COR-L47 (cell line): ENCODE results near the gene NR1I2.

Experiments
- DNase-seq: peaks from one replicate; lab custom pipeline; 2025; lab: John Stamatoyannopoulos, UW

NR1I2 gene

DNA sequence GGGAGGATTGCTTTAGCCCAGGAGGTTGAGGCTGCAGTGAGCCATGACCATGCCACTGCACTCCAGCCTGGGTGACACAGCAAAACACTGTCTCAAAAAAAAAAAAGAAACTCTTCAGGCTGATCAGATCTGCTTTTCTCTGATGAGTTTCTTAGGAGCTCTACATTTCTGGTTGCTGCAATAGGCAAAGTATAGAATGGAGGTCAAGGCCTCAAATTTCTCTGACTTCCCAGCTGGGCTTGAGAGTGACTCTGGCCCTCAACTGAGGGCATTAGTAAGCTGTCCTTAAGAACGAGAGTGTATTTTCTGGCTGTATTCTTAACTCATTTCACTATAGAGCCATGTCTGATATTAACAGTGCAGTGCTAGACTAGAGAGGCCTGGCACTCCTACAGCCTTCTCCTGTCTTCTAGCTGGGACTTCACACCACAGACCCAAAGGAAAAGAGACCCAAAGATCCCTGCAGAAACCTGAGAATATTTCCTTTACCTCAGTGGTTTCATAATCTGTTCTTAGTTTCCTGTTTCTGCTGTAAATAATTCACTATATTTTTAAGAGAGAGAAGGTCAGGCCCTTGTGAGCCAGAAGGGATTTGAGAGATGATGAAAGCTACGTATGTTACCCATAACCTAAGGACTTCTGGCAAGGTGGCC lies 2.0 kb upstream of the NR1I2 start:
- DNase-seq, result no peak

DNA sequence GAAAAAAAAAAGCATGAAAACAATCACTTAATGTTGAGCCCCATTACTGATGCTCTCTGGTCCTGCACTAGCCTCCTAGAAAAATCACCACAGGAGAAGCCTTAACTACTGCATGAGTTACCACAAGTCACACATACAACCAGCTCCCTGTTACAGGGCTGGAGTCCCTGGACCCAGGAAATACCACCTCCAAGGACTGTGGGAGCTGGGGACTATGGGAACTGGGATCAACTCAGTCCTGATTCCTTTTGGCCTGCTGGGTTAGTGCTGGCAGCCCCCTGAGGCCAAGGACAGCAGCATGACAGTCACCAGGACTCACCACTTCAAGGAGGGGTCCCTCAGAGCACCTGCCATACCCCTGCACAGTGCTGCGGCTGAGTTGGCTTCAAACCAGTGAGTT lies 559 bp downstream of the NR1I2 start:
- no peak for DNase-seq

DNA sequence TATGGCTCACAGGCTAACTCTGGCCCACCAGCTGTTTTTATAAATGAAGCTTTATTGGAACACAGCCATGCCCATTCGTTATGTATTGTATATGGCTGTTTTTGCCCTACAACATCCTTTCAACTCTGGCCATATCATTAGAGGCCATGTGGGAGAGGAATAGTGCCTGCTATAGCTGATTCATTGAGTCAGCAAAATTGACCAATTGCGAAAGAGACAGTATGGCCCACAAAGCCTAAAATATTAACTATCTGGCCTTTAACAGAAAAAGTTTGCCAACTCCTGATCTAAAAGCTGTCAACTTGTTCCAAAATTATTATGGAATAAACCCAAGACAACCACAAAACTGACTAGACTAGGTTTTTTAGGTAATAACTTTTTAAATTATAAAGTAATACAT lies 1.4 kb downstream of the NR1I2 start:
- no peak for DNase-seq

DNA sequence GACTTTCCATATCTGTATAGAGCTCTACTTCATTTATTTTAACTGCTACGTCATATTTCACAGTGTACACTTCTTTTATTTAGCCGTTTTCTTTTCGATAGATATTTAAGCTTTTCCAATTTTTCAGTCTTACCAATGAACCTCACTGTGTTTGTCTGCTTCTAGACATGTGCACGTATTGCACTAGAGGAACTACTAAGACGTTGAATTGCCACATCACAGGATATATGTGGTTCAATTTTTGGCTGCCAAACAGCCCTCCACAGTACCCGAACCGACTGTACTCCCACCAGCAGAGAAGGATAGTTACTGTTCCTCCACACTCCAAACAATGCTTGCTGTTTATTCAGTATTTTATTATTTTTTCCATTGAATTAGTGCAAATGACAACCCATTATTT lies 2.0 kb downstream of the NR1I2 start:
- DNase-seq, result no peak

DNA sequence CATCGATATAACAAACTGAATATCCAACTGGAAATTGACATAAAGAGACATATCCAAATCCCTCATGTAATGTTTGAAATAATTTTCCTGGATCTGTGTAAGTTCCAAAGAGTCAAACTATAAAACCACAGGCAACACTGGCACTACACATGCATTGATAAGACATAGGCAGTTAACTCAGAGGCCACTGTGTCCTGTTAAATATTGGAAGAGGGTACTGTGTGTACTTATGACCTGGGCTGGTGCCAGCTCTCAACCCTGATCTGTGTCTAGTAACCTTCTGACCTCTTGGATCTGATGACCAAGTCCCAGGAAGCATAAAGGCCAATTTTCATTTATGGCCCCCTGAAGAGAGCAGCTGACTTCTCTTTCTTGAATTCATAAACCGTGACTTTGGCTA lies 4.5 kb downstream of the NR1I2 start:
- no peak for DNase-seq

DNA sequence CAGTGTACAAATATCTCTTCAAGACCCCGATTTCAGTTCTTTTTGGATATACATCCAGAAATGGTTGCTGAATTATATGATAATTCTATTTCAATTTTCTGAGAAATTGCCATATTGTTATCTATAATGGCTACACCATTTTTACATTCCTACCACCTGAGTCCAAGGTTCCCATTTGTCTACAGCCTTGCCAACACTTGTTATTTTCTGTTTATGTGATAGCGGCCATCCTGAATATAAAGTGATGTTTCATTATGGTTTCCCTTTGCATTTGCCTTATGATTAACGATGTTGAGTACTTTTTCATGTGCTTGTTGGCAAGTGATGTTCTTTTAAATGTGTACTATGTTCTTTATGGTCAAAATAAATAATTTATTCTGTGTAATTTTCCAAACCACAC lies 8.5 kb downstream of the NR1I2 start:
- DNase-seq, result no peak

DNA sequence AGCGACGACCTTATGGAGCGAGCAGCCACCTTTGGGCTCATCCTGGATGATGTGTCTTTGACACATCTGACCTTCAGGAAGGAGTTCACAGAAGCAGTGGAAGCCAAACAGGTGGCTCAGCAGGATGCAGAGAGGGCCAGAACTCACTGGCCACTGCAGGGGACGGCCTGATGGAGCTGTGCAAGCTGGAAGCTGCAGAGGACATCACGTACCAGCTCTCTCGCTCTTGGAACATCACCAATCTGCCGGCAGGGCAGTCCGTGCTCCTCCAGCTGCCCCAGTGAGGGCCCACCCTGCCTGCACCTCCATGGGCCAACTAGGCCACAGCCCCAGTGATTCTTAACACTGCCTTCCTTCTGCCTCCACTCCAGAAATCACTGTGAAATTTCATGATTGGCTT lies 10.4 kb downstream of the NR1I2 start:
- DNase-seq, result no peak

DNA sequence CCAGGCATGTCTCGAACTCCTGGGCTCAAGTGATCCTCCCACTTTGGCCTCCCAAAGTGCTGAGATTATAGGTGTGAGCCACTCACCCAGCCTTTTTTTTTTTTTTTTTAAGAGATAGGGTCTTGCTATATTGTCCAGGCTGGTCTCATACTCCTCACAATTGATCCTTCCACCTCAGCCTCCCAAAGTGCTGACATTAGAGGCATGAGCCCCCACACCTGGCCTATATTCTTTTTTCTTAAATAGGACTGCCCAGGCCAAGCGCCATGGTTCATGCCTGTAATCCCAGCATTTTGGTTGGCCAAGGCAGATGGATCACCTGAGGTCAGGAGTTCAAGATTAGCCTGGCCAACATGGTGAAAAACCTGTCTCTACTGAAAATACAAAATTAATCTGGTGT lies 12.5 kb downstream of the NR1I2 start:
- DNase-seq, result no peak

DNA sequence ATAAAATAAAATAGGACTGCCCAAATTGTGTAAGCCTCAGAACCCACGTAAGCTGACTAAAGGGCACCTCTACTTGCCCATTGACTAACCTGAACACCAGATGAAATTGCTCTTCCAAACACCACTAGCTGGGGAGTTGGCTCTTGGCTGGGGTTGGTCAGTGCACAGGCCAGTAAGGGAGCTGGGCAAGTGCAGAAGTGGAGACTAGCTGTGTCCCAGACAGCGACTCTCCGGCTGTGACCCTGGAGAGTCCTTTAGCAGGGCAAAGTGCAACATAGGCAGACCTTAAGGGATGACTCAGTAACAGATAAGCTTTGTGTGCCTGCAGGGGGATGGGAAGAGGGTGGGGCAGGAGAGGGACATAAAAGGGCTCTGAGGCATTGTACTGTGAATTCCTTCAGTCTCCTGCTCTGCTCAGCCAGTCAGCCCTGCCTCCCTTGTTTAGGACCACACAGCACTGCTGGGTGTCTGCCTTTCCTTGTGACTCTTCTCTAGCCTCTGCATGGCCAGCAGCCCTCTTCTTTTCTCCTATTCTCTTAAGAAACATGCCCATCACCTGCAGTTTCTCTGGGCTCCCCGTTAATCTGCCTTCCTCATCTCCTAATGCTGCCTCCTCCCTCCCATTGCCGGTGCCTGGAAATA lies 13.2 kb downstream of the NR1I2 start:
- DNase-seq, result no peak

DNA sequence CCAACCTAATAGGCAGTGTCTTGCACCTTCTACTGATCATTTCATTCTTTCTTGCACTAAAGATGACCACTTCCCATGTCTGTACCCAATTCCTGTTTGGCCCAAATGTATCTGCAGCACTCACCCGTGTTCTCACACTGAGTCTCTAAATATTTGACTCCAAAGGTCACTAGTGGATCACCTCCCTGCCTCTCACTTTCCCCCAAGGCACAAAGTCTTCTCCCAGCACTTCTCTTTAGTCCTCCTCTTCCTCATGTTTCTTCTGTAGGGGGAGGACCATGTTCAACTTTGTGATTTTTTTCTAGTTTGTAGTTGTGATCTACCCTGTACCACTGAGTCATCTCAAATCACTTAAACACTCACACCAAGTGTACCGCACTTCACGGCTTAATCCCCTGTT lies 13.9 kb downstream of the NR1I2 start:
- DNase-seq, result no peak

DNA sequence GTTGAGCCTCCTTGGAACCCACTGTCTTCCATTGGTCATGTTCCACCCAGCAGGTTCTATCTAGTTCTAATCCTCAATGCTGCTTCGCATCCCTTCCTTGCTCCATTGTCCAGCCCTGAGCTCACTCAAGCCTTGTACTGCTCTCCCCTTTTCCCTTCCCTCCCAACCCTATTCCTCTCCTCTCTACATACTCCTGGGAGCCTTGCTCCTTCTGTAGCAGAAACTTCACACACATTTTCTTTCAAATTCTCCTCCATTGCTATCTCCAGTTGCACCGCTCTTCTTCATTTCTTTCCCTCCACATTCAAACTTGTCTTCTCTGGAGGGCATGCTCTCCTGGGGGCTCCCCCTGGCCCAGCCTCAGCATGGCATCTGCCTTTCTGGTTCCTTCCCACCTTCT lies 14.5 kb downstream of the NR1I2 start:
- no peak for DNase-seq

DNA sequence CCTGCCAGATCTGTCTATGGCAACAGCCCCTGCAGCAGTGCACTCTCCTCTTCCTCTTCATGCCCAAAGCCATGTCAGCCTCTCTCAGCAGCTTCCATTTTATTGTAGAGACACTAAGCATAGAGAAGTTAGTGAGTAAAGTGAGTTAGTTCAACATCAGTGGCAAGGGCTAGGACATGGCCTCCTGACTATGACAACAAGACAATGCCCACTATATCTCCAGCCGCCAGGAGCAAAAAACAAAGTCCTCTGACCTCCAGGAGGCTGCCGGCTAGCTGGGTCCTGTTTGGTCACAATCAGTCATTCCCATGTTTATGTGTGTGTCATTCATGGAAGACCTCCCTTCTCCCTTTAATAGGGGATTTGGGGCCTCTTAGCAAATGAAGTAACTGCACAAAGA lies 14.9 kb downstream of the NR1I2 start:
- no peak for DNase-seq

DNA sequence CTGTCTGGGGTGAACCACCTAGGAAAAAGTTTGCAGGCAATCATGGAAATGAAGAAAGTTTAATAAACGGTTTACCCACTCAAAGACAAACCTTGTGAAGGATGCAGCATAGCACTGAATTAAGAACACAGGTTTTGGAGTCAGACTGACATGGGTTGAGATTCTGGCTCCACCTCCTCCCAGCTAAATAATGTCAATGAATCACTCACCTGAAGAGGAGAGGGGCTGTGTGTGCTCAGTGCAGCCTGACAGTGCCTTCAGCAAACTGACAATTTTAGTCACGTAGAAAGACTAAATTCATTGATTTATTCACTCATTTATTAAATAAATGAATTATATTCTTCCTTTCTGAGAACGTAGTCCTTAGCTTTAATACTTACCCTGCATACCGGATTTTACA lies 18.9 kb downstream of the NR1I2 start:
- no peak for DNase-seq

DNA sequence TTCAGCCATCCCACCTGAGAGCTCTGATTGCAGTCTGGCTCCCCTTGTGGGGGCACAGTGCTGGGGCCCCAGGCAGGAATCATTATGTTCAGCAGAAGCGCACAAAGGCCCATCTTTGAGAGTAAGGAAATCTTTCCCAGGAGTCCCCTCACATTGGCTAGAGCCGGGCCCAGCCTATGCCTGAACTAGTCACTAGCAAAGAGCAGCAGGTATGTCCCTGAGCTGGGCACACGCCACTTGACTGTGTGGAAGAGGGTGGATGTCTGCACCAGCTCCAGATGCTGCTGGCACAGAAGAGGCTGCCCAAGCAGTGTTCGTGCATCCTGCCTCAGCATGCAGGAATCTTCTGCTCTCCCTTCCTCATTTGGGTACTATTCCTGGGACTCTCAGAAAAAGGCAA lies 26.3 kb downstream of the NR1I2 start:
- DNase-seq, result no peak

DNA sequence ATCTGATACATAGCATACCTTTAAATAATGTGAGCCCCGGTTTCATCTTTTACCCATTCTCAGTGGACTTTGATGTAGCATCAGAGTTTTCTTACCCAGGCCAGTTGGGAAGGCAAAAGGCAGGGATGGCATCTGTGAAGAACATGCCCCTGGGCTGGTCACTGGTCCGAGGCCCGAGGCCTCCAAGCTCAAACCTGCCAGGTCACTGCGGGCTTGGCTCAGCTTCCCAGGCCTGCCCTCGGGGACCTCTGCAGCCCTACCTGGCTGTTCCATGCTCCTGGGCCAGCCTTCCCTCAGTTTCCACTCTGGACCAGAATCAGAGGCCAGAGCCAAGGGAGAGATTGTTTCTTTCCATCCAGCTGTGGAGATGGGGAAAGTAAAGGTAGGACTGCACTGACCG lies 26.9 kb downstream of the NR1I2 start:
- DNase-seq, result no peak

DNA sequence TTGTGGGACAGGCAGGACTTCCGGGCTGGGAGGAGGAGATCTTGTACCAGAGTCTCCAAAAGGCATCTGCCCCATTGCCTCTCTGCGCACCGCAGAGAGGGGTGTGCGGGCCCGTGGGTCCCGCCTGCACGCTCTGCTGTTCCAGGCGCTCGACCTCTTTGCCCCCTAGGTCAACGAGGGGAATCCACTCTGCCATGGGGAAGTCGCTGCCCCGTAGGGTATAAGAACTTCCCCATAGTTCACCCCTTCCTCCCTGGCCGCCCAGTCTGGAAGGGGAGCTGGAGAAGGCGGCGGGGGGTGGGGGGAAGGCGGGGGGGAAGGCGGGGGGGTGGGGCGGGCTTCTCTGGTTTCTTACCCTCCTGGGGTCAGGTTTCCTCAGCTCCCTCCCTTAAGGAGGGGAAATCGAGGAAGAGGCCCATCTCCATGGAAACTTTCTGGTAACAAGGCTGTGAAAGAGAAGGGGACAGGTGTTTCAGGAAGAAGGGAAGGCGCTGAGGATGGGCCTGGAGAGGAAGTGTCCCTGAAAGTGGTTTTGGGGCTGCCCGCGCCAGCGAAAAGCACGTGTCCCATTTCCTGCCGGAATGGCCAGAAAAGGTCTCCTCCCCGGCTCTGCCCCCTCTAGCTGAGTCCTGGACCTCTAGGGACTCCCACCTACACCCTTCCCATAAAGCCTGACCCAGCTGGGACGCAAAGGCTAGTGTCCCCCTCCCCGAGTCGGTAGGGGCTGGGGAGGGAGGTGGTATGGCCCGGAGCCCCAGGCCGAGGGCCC lies 27.5 kb downstream of the NR1I2 start:
- no peak for DNase-seq

DNA sequence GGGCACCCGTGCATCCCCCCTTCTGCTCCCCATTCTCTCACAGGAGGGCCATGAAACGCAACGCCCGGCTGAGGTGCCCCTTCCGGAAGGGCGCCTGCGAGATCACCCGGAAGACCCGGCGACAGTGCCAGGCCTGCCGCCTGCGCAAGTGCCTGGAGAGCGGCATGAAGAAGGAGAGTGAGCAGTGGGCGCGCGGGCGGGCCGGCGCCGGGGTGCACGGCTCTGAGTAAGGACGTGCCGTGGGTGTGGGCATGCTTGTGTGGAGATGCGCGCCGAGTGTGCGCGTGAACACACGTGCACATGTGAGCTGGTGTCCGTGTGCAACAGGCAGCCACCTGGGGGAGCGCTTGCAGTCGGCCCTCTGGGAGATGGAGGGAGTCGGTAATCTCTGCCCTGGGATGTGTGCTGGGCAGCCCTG lies 28.1 kb downstream of the NR1I2 start:
- no peak for DNase-seq

DNA sequence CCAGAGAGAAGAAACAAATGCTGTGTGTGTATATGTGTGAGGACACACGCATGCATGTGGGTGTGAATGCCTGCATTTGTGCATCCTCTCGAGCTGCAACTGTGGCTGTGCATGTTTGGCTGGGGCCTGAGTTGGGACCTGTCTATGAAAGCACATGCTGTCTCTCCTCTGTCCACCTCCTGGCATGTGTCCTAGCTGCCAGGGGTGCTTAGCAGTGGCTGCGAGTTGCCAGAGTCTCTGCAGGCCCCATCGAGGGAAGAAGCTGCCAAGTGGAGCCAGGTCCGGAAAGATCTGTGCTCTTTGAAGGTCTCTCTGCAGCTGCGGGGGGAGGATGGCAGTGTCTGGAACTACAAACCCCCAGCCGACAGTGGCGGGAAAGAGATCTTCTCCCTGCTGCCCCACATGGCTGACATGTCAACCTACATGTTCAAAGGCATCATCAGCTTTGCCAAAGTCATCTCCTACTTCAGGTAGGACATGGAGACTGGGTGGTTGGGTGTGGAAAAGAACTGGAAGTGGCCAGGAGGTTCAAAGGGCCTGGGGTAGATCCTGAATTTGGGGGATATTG lies 30.7 kb downstream of the NR1I2 start:
- no peak for DNase-seq

DNA sequence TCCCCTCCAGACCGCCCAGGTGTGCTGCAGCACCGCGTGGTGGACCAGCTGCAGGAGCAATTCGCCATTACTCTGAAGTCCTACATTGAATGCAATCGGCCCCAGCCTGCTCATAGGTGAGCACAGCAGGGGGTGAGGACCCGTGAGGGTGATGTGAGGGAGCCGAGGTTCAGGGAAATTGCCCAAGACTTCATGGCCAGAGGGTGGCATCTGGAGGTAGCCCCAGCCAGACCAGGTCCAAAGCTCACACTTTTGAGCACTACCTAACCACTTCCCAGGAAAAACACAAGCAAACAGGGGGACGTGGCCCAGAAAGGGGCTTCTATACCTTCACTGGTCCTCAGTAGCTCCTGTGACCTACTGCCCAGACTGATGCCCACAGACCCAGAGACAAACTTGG lies 33.8 kb downstream of the NR1I2 start:
- DNase-seq, result no peak

DNA sequence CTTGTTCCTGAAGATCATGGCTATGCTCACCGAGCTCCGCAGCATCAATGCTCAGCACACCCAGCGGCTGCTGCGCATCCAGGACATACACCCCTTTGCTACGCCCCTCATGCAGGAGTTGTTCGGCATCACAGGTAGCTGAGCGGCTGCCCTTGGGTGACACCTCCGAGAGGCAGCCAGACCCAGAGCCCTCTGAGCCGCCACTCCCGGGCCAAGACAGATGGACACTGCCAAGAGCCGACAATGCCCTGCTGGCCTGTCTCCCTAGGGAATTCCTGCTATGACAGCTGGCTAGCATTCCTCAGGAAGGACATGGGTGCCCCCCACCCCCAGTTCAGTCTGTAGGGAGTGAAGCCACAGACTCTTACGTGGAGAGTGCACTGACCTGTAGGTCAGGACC lies 35.2 kb downstream of the NR1I2 start:
- DNase-seq, result no peak

DNA sequence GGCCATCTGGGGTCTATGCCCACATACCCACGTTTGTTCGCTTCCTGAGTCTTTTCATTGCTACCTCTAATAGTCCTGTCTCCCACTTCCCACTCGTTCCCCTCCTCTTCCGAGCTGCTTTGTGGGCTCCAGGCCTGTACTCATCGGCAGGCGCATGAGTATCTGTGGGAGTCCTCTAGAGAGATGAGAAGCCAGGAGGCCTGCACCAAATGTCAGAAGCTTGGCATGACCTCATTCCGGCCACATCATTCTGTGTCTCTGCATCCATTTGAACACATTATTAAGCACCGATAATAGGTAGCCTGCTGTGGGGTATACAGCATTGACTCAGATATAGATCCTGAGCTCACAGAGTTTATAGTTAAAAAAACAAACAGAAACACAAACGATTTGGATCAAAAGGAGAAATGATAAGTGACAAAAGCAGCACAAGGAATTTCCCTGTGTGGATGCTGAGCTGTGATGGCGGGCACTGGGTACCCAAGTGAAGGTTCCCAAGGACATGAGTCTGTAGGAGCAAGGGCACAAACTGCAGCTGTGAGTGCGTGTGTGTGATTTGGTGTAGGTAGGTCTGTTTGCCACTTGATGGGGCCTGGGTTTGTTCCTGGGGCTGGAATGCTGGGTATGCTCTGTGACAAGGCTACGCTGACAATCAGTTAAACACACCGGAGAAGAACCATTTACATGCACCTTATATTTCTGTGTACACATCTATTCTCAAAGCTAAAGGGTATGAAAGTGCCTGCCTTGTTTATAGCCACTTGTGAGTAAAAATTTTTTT lies 35.9 kb downstream of the NR1I2 start:
- DNase-seq, result no peak

DNA sequence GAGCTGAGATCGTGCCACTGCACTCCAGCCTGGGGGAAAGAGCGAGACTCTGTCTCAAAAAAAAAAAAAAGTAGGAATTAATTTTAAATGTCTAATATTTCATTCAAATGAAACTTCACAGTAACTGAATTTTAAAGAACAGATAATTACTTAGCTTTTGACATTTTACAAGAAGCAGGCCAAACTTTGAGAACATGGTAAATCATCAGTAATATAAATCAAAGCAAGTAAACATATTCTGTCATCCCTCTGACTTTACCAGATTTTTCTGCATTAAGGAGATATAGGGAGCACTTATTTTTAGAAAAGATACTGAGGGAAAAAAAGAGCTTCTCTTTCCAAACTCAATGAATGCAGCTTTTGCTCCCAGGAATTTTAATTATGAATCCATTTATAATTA lies 37.0 kb downstream of the NR1I2 start:
- DNase-seq, result no peak
